ENCODE data around the gene CTNNB1.

CTNNB1 gene

DNA sequence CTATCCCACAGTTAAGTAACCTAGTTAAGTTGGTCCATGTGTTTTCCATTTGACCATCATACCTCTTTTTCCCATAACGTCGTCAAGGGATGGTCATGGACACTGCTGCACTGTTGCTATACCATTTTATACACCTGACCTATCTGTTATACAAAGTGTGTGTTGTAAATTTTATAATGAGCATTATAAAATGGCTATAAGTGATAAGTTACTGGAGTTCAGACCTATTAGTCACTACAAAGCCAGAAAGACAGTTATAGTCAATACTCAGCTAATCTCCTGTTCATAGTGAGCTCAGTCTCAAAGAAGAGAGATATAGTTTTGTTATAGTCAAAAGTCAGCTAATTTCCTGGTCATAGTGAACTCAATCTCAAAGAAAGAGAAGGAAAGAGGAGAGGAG lies 18.9 kb upstream of the CTNNB1 start:
- ATAC-seq (ENCODE audit: low read depth) (no peak), DNase-seq (ENCODE audit: low spot score) (no peak)
- TF ChIP-seq, protein P1, sequence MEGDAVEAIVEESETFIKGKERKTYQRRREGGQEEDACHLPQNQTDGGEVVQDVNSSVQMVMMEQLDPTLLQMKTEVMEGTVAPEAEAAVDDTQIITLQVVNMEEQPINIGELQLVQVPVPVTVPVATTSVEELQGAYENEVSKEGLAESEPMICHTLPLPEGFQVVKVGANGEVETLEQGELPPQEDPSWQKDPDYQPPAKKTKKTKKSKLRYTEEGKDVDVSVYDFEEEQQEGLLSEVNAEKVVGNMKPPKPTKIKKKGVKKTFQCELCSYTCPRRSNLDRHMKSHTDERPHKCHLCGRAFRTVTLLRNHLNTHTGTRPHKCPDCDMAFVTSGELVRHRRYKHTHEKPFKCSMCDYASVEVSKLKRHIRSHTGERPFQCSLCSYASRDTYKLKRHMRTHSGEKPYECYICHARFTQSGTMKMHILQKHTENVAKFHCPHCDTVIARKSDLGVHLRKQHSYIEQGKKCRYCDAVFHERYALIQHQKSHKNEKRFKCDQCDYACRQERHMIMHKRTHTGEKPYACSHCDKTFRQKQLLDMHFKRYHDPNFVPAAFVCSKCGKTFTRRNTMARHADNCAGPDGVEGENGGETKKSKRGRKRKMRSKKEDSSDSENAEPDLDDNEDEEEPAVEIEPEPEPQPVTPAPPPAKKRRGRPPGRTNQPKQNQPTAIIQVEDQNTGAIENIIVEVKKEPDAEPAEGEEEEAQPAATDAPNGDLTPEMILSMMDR (IDR thresholded peaks at IDR 0.05; ENCODE audit: poor library complexity, severe bottlenecking), result no peak

DNA sequence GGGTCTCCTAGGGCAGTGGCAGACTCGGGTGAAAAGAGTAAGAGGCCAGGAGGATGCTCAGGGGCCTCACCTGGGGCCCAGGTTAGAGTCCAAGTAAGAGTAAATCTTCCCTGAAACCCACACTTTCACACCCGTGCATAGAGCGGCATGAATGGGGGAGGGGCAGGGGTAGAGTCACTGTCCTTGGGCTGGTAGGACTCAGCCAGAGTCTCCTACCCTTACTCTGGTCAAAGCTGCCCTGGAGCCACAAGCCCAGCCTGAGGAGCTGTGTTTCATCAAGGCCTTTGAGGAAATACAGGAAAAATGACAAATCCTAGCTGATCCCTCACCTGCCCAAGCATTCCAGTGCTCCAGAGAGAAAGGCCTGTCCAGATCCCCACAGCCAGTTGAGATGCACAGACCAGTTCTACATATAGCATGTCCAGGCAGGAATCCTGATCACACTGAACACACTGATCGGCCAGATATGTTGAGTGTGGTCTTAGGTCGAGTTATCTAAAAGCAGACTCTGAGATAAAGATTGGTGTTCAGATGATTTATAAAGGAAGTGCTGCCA lies 16.7 kb upstream of the CTNNB1 start:
- H3K4me1 ChIP-seq (ENCODE audit: insufficient read depth, poor library complexity, severe bottlenecking), result no peaks in the 10 kb centered on the region
- H3K27ac ChIP-seq (ENCODE audit: poor library complexity, severe bottlenecking), result no peak overlapping the region
- TF ChIP-seq, protein P1 (IDR thresholded peaks at IDR 0.05; ENCODE audit: poor library complexity, severe bottlenecking), result no peak
- no peaks in the 10 kb centered on the region for H3K27me3 ChIP-seq (ENCODE audit: insufficient read depth, poor library complexity, severe bottlenecking)
- no peak for ATAC-seq (ENCODE audit: low read depth)
- no peak for DNase-seq (ENCODE audit: low spot score)
- no peaks in the 10 kb centered on the region for H3K9me3 ChIP-seq (ENCODE audit: severe bottlenecking)
- H3K36me3 ChIP-seq (ENCODE audit: low read depth), result no peaks in the 10 kb centered on the region
- no peak overlapping the region for H3K4me3 ChIP-seq (ENCODE audit: severe bottlenecking)

More for the DNA sequence above, 18.9 kb upstream of the CTNNB1 start:
- H3K36me3 ChIP-seq (ENCODE audit: low read depth), result no peaks in the 10 kb centered on the region
- H3K9me3 ChIP-seq (ENCODE audit: severe bottlenecking), result no peaks in the 10 kb centered on the region
- no peak overlapping the region for H3K4me3 ChIP-seq (ENCODE audit: severe bottlenecking)
- no peaks in the 10 kb centered on the region for H3K4me1 ChIP-seq (ENCODE audit: insufficient read depth, poor library complexity, severe bottlenecking)
- no peak overlapping the region for H3K27ac ChIP-seq (ENCODE audit: poor library complexity, severe bottlenecking)
- H3K27me3 ChIP-seq (ENCODE audit: insufficient read depth, poor library complexity, severe bottlenecking), result no peaks in the 10 kb centered on the region

DNA sequence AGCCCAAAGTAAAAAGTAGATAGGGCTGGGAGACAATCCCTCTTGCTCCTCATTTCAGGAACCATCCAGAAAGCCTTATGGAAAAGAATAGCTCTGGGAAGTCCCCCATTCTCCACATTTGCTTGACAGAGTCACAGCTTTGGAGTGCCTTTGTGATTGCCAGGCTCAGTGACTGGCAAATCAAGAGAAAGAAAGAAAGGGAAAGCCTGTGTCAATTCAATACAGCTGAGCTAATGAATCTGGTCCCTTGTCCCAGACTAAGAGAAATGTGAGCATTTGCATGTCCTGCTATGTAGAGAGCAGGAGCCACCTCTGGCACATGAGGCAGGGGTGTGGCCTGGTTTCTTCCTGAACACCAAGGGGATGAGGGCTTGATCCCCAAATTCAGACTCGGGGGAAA lies 14.9 kb upstream of the CTNNB1 start:
- H3K27me3 ChIP-seq (ENCODE audit: insufficient read depth, poor library complexity, severe bottlenecking), result no peaks in the 10 kb centered on the region
- no peaks in the 10 kb centered on the region for H3K9me3 ChIP-seq (ENCODE audit: severe bottlenecking)
- no peaks in the 10 kb centered on the region for H3K36me3 ChIP-seq (ENCODE audit: low read depth)
- H3K4me1 ChIP-seq (ENCODE audit: insufficient read depth, poor library complexity, severe bottlenecking), result no peaks in the 10 kb centered on the region
- DNase-seq (ENCODE audit: low spot score) (no peak), ATAC-seq (ENCODE audit: low read depth) (no peak)
- no peak overlapping the region for H3K4me3 ChIP-seq (ENCODE audit: severe bottlenecking)
- TF ChIP-seq, protein P1 (IDR thresholded peaks at IDR 0.05; ENCODE audit: poor library complexity, severe bottlenecking), result no peak
- no peak overlapping the region for H3K27ac ChIP-seq (ENCODE audit: poor library complexity, severe bottlenecking)

DNA sequence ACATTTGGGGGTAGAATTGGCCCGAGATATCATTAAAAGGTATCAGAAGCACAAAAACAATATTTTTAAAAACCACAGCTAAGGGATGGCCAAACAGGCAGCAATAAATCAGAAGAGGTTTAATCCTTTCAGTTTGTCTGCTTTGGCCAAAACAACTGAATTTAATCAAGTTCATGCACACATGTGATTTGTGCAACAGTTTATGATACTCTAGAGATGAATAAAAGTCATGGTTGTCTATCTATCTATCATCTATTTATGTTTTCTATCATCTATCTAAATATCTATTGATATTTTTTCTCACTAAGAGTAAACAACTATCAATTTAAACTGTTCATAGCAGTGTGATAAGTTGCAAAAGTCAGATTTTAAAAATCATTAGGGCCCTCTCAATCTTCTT lies 13.0 kb upstream of the CTNNB1 start:
- Histone ChIP-seq H3K4me3 (ENCODE audit: severe bottlenecking) (no peak overlapping the region), H3K36me3 (ENCODE audit: low read depth) (no peaks in the 10 kb centered on the region), H3K9me3 (ENCODE audit: severe bottlenecking) (no peaks in the 10 kb centered on the region), H3K4me1 (ENCODE audit: insufficient read depth, poor library complexity, severe bottlenecking) (no peaks in the 10 kb centered on the region), H3K27me3 (ENCODE audit: insufficient read depth, poor library complexity, severe bottlenecking) (no peaks in the 10 kb centered on the region), H3K27ac (ENCODE audit: poor library complexity, severe bottlenecking) (no peak overlapping the region)
- DNase-seq (ENCODE audit: low spot score) (no peak), ATAC-seq (ENCODE audit: low read depth) (no peak)
- TF ChIP-seq, protein P1 (IDR thresholded peaks at IDR 0.05; ENCODE audit: poor library complexity, severe bottlenecking), result no peak

DNA sequence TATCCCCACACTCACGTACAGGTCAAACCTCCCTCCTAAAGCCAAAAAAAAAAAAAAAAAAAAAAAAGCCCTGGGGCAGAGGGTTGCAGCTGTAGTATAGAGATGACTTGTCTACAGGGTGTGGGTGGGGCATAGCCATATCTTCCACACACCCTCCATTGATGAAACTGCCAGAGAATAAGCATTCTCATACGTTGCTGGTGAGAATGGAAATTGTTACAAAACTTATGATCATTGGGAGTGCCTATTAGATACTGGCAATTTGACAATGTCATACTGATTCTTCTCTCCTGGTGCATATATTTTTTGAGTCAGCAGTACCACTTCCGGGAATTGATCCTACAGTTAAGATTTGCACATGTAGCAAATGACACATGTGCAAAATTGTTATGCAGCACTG lies 11.0 kb upstream of the CTNNB1 start:
- Histone ChIP-seq H3K4me1 (ENCODE audit: insufficient read depth, poor library complexity, severe bottlenecking) (no peaks in the 10 kb centered on the region), H3K9me3 (ENCODE audit: severe bottlenecking) (no peaks in the 10 kb centered on the region)
- no peak for ATAC-seq (ENCODE audit: low read depth)

More for the DNA sequence above, 11.0 kb upstream of the CTNNB1 start:
- no peak overlapping the region for H3K4me3 ChIP-seq (ENCODE audit: severe bottlenecking)
- H3K27ac ChIP-seq (ENCODE audit: poor library complexity, severe bottlenecking), result no peak overlapping the region
- H3K36me3 ChIP-seq (ENCODE audit: low read depth), result no peaks in the 10 kb centered on the region
- H3K27me3 ChIP-seq (ENCODE audit: insufficient read depth, poor library complexity, severe bottlenecking), result no peaks in the 10 kb centered on the region
- TF ChIP-seq, protein P1 (IDR thresholded peaks at IDR 0.05; ENCODE audit: poor library complexity, severe bottlenecking), result no peak
- DNase-seq (ENCODE audit: low spot score), result no peak

Measured in RWPE2 (cell line).